Measurements from ENCODE around the gene MCEMP1. TPM values are rescaled to one million over a fixed set of nuclear protein-coding genes. Genes with fewer than 3 reads are reported as not detected.

MCEMP1 gene
- total and polyA plus RNA-seq, 2 experiments from 2014 or later: not detected

GRCh38 chr19:7687177-7687576 lies 10.3 kb downstream of the MCEMP1 start:
- peaks cover 15% of the 10 kb centered on the region for H3K27me3 Mint-ChIP-seq (ENCODE audit: insufficient read depth, low read depth, poor library complexity)

More at GRCh38 chr19:7687177-7687576, 10.3 kb downstream of the MCEMP1 start:
- Mint-ChIP-seq H3K4me3 (no peak overlapping the region), H3K27ac (no peak overlapping the region), H3K9me3 (no peaks in the 10 kb centered on the region), H3K36me3 (ENCODE audit: low read depth) (peaks cover 28% of the 10 kb centered on the region), H3K4me1 (no peaks in the 10 kb centered on the region; the same call in 1 of the 3 replicates)
- 0 out of 2 replicates have a peak, but pooled peaks cover 2% of the 10 kb centered on the region for H3K27me3 ChIP-seq (ENCODE audit: insufficient read depth)
- peaks cover 8% of the 10 kb centered on the region for H4K20me1 ChIP-seq (replicated peaks; ENCODE audit: insufficient read depth)
- H3F3A ChIP-seq (replicated peaks; ENCODE audit: low read depth): 0 out of 2 replicates have a peak, but pooled peaks cover 3% of the 10 kb centered on the region
- H3K79me2 ChIP-seq (replicated peaks; ENCODE audit: insufficient read depth): no peaks in the 10 kb centered on the region
- H3K4me3 ChIP-seq: no peak overlapping the region
- H3K27ac ChIP-seq (ENCODE audit: low read depth): no peak overlapping the region
- no peak overlapping the region for H3K4me2 ChIP-seq
- ATAC-seq (no peak), DNase-seq (ENCODE audit: low spot score) (no peak)
- H3K36me3 ChIP-seq (ENCODE audit: insufficient read depth): no peaks in the 10 kb centered on the region; the same call in 1 of the 2 replicates
- H3K4me1 ChIP-seq (ENCODE audit: insufficient read depth): peaks cover 7% of the 10 kb centered on the region
- H3K9me2 ChIP-seq (ENCODE audit: insufficient read depth): peaks cover 4% of the 10 kb centered on the region; the same call in 1 of the 2 replicates
- TF ChIP-seq, protein P1, sequence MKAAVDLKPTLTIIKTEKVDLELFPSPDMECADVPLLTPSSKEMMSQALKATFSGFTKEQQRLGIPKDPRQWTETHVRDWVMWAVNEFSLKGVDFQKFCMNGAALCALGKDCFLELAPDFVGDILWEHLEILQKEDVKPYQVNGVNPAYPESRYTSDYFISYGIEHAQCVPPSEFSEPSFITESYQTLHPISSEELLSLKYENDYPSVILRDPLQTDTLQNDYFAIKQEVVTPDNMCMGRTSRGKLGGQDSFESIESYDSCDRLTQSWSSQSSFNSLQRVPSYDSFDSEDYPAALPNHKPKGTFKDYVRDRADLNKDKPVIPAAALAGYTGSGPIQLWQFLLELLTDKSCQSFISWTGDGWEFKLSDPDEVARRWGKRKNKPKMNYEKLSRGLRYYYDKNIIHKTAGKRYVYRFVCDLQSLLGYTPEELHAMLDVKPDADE (IDR thresholded peaks at IDR 0.05): no peak
- TF ChIP-seq EZH2 (IDR thresholded peaks at IDR 0.05; ENCODE audit: low read depth, unreplicated experiment): no peak
- TF ChIP-seq JUNB (IDR thresholded peaks at IDR 0.05; ENCODE audit: unreplicated experiment): no peak
- no peak for TF ChIP-seq EZH2phosphoT487 (IDR thresholded peaks at IDR 0.05; ENCODE audit: unreplicated experiment)
- no peak for TF ChIP-seq ZNF331 (CRISPR knock-in tag; IDR thresholded peaks at IDR 0.05; ENCODE audit: low read depth)
- no peak for TF ChIP-seq CREB1 (CRISPR knock-in tag; IDR thresholded peaks at IDR 0.05; ENCODE audit: low read depth)
- TF ChIP-seq ZNF462 (CRISPR knock-in tag; IDR thresholded peaks at IDR 0.05): no peak
- no peak for TF ChIP-seq ZNF114 (CRISPR knock-in tag; IDR thresholded peaks at IDR 0.05)
- TF ChIP-seq POLR2AphosphoS5 (IDR thresholded peaks at IDR 0.05; ENCODE audit: low read depth): no peak
- TF ChIP-seq REST (IDR thresholded peaks at IDR 0.05; ENCODE audit: unreplicated experiment): no peak
- TF ChIP-seq NANOG (IDR thresholded peaks at IDR 0.05; ENCODE audit: borderline replicate concordance): no peak
- no peak for TF ChIP-seq STAT1 (IDR thresholded peaks at IDR 0.05; ENCODE audit: unreplicated experiment)
- no peak for TF ChIP-seq CTCF (conservative IDR thresholded peaks at IDR 0.05; ENCODE audit: low read depth in 2 of 2)
- H2AFZ ChIP-seq: no peak overlapping the region

Measured in GM23338 (cell line).